ENCODE results near the gene EP400. TPM values are rescaled to one million over a fixed set of nuclear protein-coding genes. Genes with fewer than 3 reads are reported as not detected.

Gene EP400
- total and polyA plus RNA-seq, 2 of the 8 experiments (the other 6 are each of a cell fraction or from before 2014, with no cell fraction given), result 13.1 to 69.7 TPM

GRCh38 chr12:131982041-131982440, 32.3 kb downstream of the EP400 start (continued):
- no peak for TF ChIP-seq CHD7 (IDR thresholded peaks at IDR 0.05; ENCODE audit: insufficient replicate concordance, low read length)
- no peak for TF ChIP-seq EP300 (IDR thresholded peaks at IDR 0.05; ENCODE audit: borderline replicate concordance in 1 of 2, low read depth in 2 of 2, low read length in 2 of 2)
- TF ChIP-seq EZH2 (IDR thresholded peaks at IDR 0.05; ENCODE audit: low read depth, low read length, severe bottlenecking), result no peak
- TF ChIP-seq, protein P1, sequence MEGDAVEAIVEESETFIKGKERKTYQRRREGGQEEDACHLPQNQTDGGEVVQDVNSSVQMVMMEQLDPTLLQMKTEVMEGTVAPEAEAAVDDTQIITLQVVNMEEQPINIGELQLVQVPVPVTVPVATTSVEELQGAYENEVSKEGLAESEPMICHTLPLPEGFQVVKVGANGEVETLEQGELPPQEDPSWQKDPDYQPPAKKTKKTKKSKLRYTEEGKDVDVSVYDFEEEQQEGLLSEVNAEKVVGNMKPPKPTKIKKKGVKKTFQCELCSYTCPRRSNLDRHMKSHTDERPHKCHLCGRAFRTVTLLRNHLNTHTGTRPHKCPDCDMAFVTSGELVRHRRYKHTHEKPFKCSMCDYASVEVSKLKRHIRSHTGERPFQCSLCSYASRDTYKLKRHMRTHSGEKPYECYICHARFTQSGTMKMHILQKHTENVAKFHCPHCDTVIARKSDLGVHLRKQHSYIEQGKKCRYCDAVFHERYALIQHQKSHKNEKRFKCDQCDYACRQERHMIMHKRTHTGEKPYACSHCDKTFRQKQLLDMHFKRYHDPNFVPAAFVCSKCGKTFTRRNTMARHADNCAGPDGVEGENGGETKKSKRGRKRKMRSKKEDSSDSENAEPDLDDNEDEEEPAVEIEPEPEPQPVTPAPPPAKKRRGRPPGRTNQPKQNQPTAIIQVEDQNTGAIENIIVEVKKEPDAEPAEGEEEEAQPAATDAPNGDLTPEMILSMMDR (IDR thresholded peaks at IDR 0.05; ENCODE audit: control extremely low read depth in 1 of 3, insufficient read depth in 1 of 3, low read depth in 1 of 3, low read length in 3 of 3), result no peak
- TF ChIP-seq POU5F1 (IDR thresholded peaks at IDR 0.05; ENCODE audit: low read depth, low read length), result no peak
- TF ChIP-seq CHD1 (IDR thresholded peaks at IDR 0.05; ENCODE audit: low read depth, low read length), result no peak
- no peak for TF ChIP-seq GABPA (IDR thresholded peaks at IDR 0.05; ENCODE audit: borderline replicate concordance, insufficient read depth, low read length)
- TF ChIP-seq SIX5 (IDR thresholded peaks at IDR 0.05; ENCODE audit: low read depth, low read length), result no peak
- TF ChIP-seq MAFK (IDR thresholded peaks at IDR 0.05; ENCODE audit: low read depth, low read length), result no peak

All from H1 (cell line).